SK-N-SH treated with all-trans-retinoic acid at 6 μM for 48 hours (cell line): ENCODE data around the gene SMC4.

ENCODE experiments used
- ATAC-seq: fragments of 200-7000 bp; cut with Tn5 transposase; 3 replicates; pipeline ENCODE4 v1.9.1; 2020; ENCODE audit warnings: mild to moderate bottlenecking, moderate library complexity
- ARNTL ChIP-seq: fragments of 450-650 bp; formaldehyde crosslinking; IDR thresholded peaks from 2 replicates; pipeline ENCODE4 v1.5.0; 2020; ENCODE audit warnings: low read depth, mild to moderate bottlenecking, moderate library complexity, borderline replicate concordance
- BACH2 ChIP-seq: fragments of 250-450 bp; sonication (Bioruptor Pico); IDR thresholded peaks from 2 replicates; pipeline ENCODE4 v1.9.0; 2021; ENCODE audit warnings: mild to moderate bottlenecking, borderline replicate concordance
- CREB5 ChIP-seq: fragments of 250-450 bp; sonication (Bioruptor Pico); IDR thresholded peaks from 2 replicates; pipeline ENCODE4 v1.5.1; 2020; ENCODE audit warnings: low read depth, mild to moderate bottlenecking, moderate library complexity
- CSDC2 ChIP-seq: fragments of 250-450 bp; sonication (Bioruptor Pico); IDR thresholded peaks from 2 replicates; pipeline ENCODE4 v1.5.0; 2020; ENCODE audit warnings: mild to moderate bottlenecking, moderate library complexity
- CSRNP3 ChIP-seq: fragments of 250-450 bp; sonication (Bioruptor Pico); IDR thresholded peaks from 2 replicates; pipeline ENCODE4 v1.5.1; 2021; ENCODE audit warnings: mild to moderate bottlenecking, moderate library complexity
- ESRRG ChIP-seq: fragments of 250-450 bp; sonication (Bioruptor Pico); IDR thresholded peaks from 2 replicates; pipeline ENCODE4 v1.6.1; 2021; ENCODE audit warnings: mild to moderate bottlenecking
- GLIS3 ChIP-seq: fragments of 250-450 bp; sonication (Bioruptor Pico); IDR thresholded peaks from 2 replicates; pipeline ENCODE4 v1.5.0; 2020; ENCODE audit warnings: mild to moderate bottlenecking, moderate library complexity
- ISL1 ChIP-seq: fragments of 250-450 bp; sonication (Bioruptor Pico); IDR thresholded peaks from 2 replicates; pipeline ENCODE4 v2.1.2; 2022; ENCODE audit warnings: mild to moderate bottlenecking, moderate library complexity
- PATZ1 ChIP-seq: fragments of 250-450 bp; sonication (Bioruptor Pico); IDR thresholded peaks from 2 replicates; pipeline ENCODE4 v1.8.0; 2020; ENCODE audit warnings: mild to moderate bottlenecking, moderate library complexity, borderline replicate concordance
- POU6F1 ChIP-seq: fragments of 250-450 bp; sonication (Bioruptor Pico); IDR thresholded peaks from 2 replicates; pipeline ENCODE4 v1.8.0; 2021; ENCODE audit warnings: low read depth, mild to moderate bottlenecking, moderate library complexity, borderline replicate concordance
- PPARA ChIP-seq: fragments of 250-450 bp; sonication (Bioruptor Pico); IDR thresholded peaks from 2 replicates; pipeline ENCODE4 v1.5.0; 2020; ENCODE audit warnings: mild to moderate bottlenecking, borderline replicate concordance
- RARB ChIP-seq: fragments of 250-450 bp; sonication (Bioruptor Pico); IDR thresholded peaks from 2 replicates; pipeline ENCODE4 v1.8.0; 2021; ENCODE audit warnings: mild to moderate bottlenecking, moderate library complexity
- SNAI2 ChIP-seq: fragments of 250-450 bp; sonication (Bioruptor Pico); IDR thresholded peaks from 2 replicates; pipeline ENCODE4 v1.5.0; 2020; ENCODE audit warnings: mild to moderate bottlenecking, moderate library complexity
- TCF4 ChIP-seq: fragments of 250-450 bp; sonication (Bioruptor Pico); IDR thresholded peaks from 2 replicates; pipeline ENCODE4 v1.8.0; 2021; ENCODE audit warnings: mild to moderate bottlenecking, moderate library complexity, borderline replicate concordance
- TOX ChIP-seq: fragments of 250-450 bp; sonication (Bioruptor Pico); IDR thresholded peaks from 2 replicates; pipeline ENCODE4 v1.8.0; 2021; ENCODE audit warnings: mild to moderate bottlenecking, moderate library complexity, borderline replicate concordance
- TSHZ2 ChIP-seq: fragments of 250-450 bp; sonication (Bioruptor Pico); IDR thresholded peaks from 2 replicates; pipeline ENCODE4 v1.5.0; 2020; ENCODE audit warnings: mild to moderate bottlenecking, moderate library complexity
- ZC3H10 ChIP-seq: fragments of 250-450 bp; sonication (Bioruptor Pico); IDR thresholded peaks from 2 replicates; pipeline ENCODE4 v1.5.1; 2021; ENCODE audit warnings: mild to moderate bottlenecking, moderate library complexity
- ZFP3 ChIP-seq: fragments of 250-450 bp; sonication (Bioruptor Pico); IDR thresholded peaks from 2 replicates; pipeline ENCODE4 v1.5.0; 2020; ENCODE audit warnings: mild to moderate bottlenecking, moderate library complexity
- ZFP30 ChIP-seq: fragments of 450-650 bp; formaldehyde crosslinking; IDR thresholded peaks from 2 replicates; pipeline ENCODE4 v1.5.0; 2022; ENCODE audit warnings: mild to moderate bottlenecking, moderate library complexity
- ZNF70 ChIP-seq: fragments of 450-650 bp; formaldehyde crosslinking; IDR thresholded peaks from 2 replicates; pipeline ENCODE4 v1.5.0; 2020; ENCODE audit warnings: mild to moderate bottlenecking, moderate library complexity
- ZNF8 ChIP-seq: fragments of 450-650 bp; formaldehyde crosslinking; IDR thresholded peaks from 2 replicates; pipeline ENCODE4 v1.5.0; 2020; ENCODE audit warnings: mild to moderate bottlenecking, moderate library complexity

The SMC4 gene

GRCh38 chr3:160434071-160434470, 34.6 kb downstream of the SMC4 start:
- ATAC-seq = peak; percentile 65
- TF ChIP-seq BACH2 (no peak), ISL1 (peak; percentile 58), PPARA (CRISPR knock-in tag) (no peak), PATZ1 (CRISPR knock-in tag) (peak; percentile 23; the same call in 1 of the 2 replicates), ZNF70 (CRISPR knock-in tag) (no peak), TOX (CRISPR knock-in tag) (0 out of 2 replicates have a peak, but pooled peaks have one; percentile 33)

GRCh38 chr3:160435095-160435494, 35.6 kb downstream of the SMC4 start:
- ATAC-seq = no peak
- no peak for TF ChIP-seq CSDC2 (CRISPR knock-in tag)
- no peak for TF ChIP-seq TCF4 (CRISPR knock-in tag)
- no peak for TF ChIP-seq ZC3H10
- TF ChIP-seq GLIS3 (CRISPR knock-in tag) = no peak
- TF ChIP-seq ZNF8 (CRISPR knock-in tag) = no peak
- TF ChIP-seq ZFP3 (CRISPR knock-in tag) = no peak
- TF ChIP-seq PPARA (CRISPR knock-in tag) = no peak
- no peak for TF ChIP-seq SNAI2 (CRISPR knock-in tag)
- no peak for TF ChIP-seq ESRRG (CRISPR knock-in tag)
- no peak for TF ChIP-seq ISL1
- TF ChIP-seq, all 23 proteins: peak for 0

- no peak for TF ChIP-seq ARNTL (CRISPR knock-in tag)
- no peak for TF ChIP-seq TSHZ2 (CRISPR knock-in tag)
- no peak for TF ChIP-seq ZC3H10
- TF ChIP-seq GLIS3 (CRISPR knock-in tag) = no peak
- no peak for TF ChIP-seq CREB5 (CRISPR knock-in tag)
- no peak for TF ChIP-seq POU6F1 (CRISPR knock-in tag)
- no peak for TF ChIP-seq CSRNP3 (CRISPR knock-in tag)
- TF ChIP-seq SNAI2 (CRISPR knock-in tag) = no peak
- TF ChIP-seq BACH2 = no peak
- TF ChIP-seq ZNF70 (CRISPR knock-in tag) = no peak
- no peak for TF ChIP-seq RARB
- TF ChIP-seq TOX (CRISPR knock-in tag) = no peak
- TF ChIP-seq CSDC2 (CRISPR knock-in tag) = no peak
- no peak for TF ChIP-seq PPARA (CRISPR knock-in tag)
- TF ChIP-seq PATZ1 (CRISPR knock-in tag) = no peak
- TF ChIP-seq ZNF8 (CRISPR knock-in tag) = no peak
- TF ChIP-seq ZFP30 (CRISPR knock-in tag) = no peak
These were observed 36.3 kb downstream of the SMC4 start for GRCh38 chr3:160435747-160436146.

More at GRCh38 chr3:160435747-160436146, 36.3 kb downstream of the SMC4 start:
- ATAC-seq = no peak
